GM12878 (cell line): ENCODE data around the gene FUT6. TPM values are rescaled to one million over a fixed set of nuclear protein-coding genes. Genes with fewer than 3 reads are reported as not detected.

Source experiments
- ATAC-seq: fragments of 200-7000 bp; cut with Tn5 transposase; 3 replicates; pipeline ENCODE4 v1.9.1; 2020; ENCODE audit warnings: mild to moderate bottlenecking, moderate library complexity
- BruUV-seq: library from RNA; stranded (reverse); fragments of 400-500 nt; replicated peaks from 2 replicates; lab custom pipeline; 2021; lab: Mats Ljungman, UMichigan
- CTCF ChIA-PET: fragments of 300-600 bp; sonication (Branson Sonifier 250); formaldehyde crosslinking; extraction: SDS; loops from one replicate; lab custom pipeline; 2021; ENCODE audit warnings: inconsistent platforms; lab: Yijun Ruan, JAX
- POLR2A ChIA-PET: fragments of 350-600 bp; formaldehyde crosslinking; extraction: SDS; loops from one replicate; lab custom pipeline; 2021; ENCODE audit warnings: inconsistent platforms; lab: Charles Lee
- RAD21 ChIA-PET: fragments of 300-600 bp; sonication (Branson Sonifier 250); formaldehyde crosslinking; loops from one replicate; lab custom pipeline; 2023; ENCODE audit warnings: antibody characterized with exemption; ENCODE audit not compliant: unreplicated experiment; lab: Charles Lee
- SMC1A ChIA-PET: fragments of 300-600 bp; sonication (Branson Sonifier 250); formaldehyde crosslinking; loops from one replicate; lab custom pipeline; 2023; ENCODE audit not compliant: unreplicated experiment, uncharacterized antibody; lab: Charles Lee
- DNase-seq: peaks from one replicate; pipeline ENCODE4 v3.0.0-alpha.2; 2011; ENCODE audit warnings: low read depth, low spot score
- FAIRE-seq: peaks from 3 replicates; lab custom pipeline; 2011; peaks lifted over from hg19 to GRCh38; lab: Jason Lieb, UNC
- H2AFZ ChIP-seq: 2 replicates; pipeline ENCODE4 v1.6.0; 2011; ENCODE audit warnings: low read depth, low read length, control low read depth; ENCODE audit not compliant: control insufficient read depth
- H3K27ac ChIP-seq: 2 replicates; pipeline ENCODE4 v1.5.1; 2011; ENCODE audit warnings: control low read depth; ENCODE audit not compliant: control insufficient read depth, insufficient read depth
- H3K27me3 ChIP-seq, 2 experiments: replicated peaks in 1 of 2; 2 replicates each; pipeline versions ENCODE4 v1.6.0 to v1.6.1; 2011; ENCODE audit warnings: low read length in 1 of 2; ENCODE audit not compliant: control insufficient read depth in 2 of 2, insufficient read depth in 2 of 2
- H3K36me3 ChIP-seq, 2 experiments: 2 replicates each; pipeline ENCODE4 v1.5.1; 2011; ENCODE audit warnings: low read length in 1 of 2; ENCODE audit not compliant: control insufficient read depth in 2 of 2, insufficient read depth in 2 of 2
- H3K4me1 ChIP-seq: 2 replicates; pipeline ENCODE4 v1.6.1; 2011; ENCODE audit warnings: mild to moderate bottlenecking, low read length, moderate library complexity, mixed read lengths; ENCODE audit not compliant: control insufficient read depth, insufficient read depth
- H3K4me2 ChIP-seq: 2 replicates; pipeline ENCODE4 v1.6.0; 2011; ENCODE audit warnings: control low read depth; ENCODE audit not compliant: control insufficient read depth, insufficient read depth
- H3K4me3 ChIP-seq: fragments of 200-600 bp; sonication (generic); 2 replicates; pipeline ENCODE4 v1.5.1; 2016
- H3K79me2 ChIP-seq: 2 replicates; pipeline ENCODE4 v1.6.0; 2011; ENCODE audit warnings: low read length; ENCODE audit not compliant: control insufficient read depth, insufficient read depth
- H3K9ac ChIP-seq: 2 replicates; pipeline ENCODE4 v1.8.0; 2011; ENCODE audit warnings: low read length, control low read depth, mixed read lengths; ENCODE audit not compliant: control insufficient read depth, insufficient read depth
- H3K9me3 ChIP-seq: replicated peaks from 3 replicates; pipeline ENCODE4 v1.5.1; 2011; ENCODE audit warnings: mild to moderate bottlenecking, low read length; ENCODE audit not compliant: control insufficient read depth, insufficient read depth
- H4K20me1 ChIP-seq: 2 replicates; pipeline ENCODE4 v1.6.0; 2011; ENCODE audit not compliant: control insufficient read depth, insufficient read depth
- CBFB ChIP-seq: IDR thresholded peaks from 2 replicates; pipeline ENCODE4 v1.6.1; 2016; ENCODE audit warnings: antibody characterized with exemption, low read depth
- CHD4 ChIP-seq: fragments of 200-600 bp; sonication (generic); IDR thresholded peaks from 2 replicates; pipeline ENCODE4 v1.6.1; 2016; ENCODE audit warnings: mild to moderate bottlenecking
- DPF2 ChIP-seq: fragments of 450-650 bp; IDR thresholded peaks from 2 replicates; pipeline ENCODE4 v1.6.1; 2017; ENCODE audit warnings: mild to moderate bottlenecking
- E2F4 ChIP-seq: IDR thresholded peaks from 2 replicates; pipeline ENCODE4 v1.6.1; 2012; ENCODE audit warnings: low read depth, low read length, improper control_type of control experiment
- FOS ChIP-seq: IDR thresholded peaks from 3 replicates; pipeline ENCODE4 v1.6.1; 2011; ENCODE audit warnings: borderline replicate concordance; ENCODE audit not compliant: insufficient read length; ENCODE audit errors: extremely low read depth
- IRF4 ChIP-seq: IDR thresholded peaks from 2 replicates; pipeline ENCODE4 v1.6.1; 2011; ENCODE audit warnings: low read depth, low read length
- JUNB ChIP-seq: IDR thresholded peaks from 2 replicates; pipeline ENCODE4 v1.6.1; 2016; ENCODE audit warnings: antibody characterized with exemption, mild to moderate bottlenecking
- NBN ChIP-seq: fragments of 450-650 bp; IDR thresholded peaks from 2 replicates; pipeline ENCODE4 v1.6.1; 2016
- POU2F2 ChIP-seq: IDR thresholded peaks from 3 replicates; pipeline ENCODE4 v1.6.1; 2011; ENCODE audit warnings: low read depth, mild to moderate bottlenecking, low read length, borderline replicate concordance
- RBBP5 ChIP-seq: fragments of 200-600 bp; sonication (generic); conservative IDR thresholded peaks from 2 replicates; pipeline ENCODE4 v1.6.1; 2016
- RCOR1 ChIP-seq: conservative IDR thresholded peaks from 2 replicates; pipeline ENCODE4 v1.6.1; 2012; ENCODE audit warnings: low read depth, low read length, improper control_type of control experiment
- WGBS: methylation state at CpG from one replicate; pipeline ENCODE4 v1.1.6; 2016; ENCODE audit warnings: low lambda C conversion rate; ENCODE audit not compliant: insufficient replicate concordance, insufficient coverage; ENCODE audit errors: missing lambda C conversion rate; 5-methylcytosine and 5-hydroxymethylcytosine counted together
- in situ Hi-C: fragments of 300-500 bp; cut with MboI; formaldehyde crosslinking; loops from 9 replicates; pipeline ENCODE4 v1.14.3; 2018; ENCODE audit warnings: mixed read lengths
- intact Hi-C: fragments of 100-400 bp; cut with micrococcal nuclease; formaldehyde crosslinking; loops from one replicate; pipeline ENCODE4 v1.14.2; 2022; ENCODE audit not compliant: unreplicated experiment
- polyA plus RNA-seq, 11 experiments: library from polyadenylated mRNA; depleted of rRNA in 4 of 11; unstranded in 6 of 11; stranded (reverse) in 5 of 11; fragments of >200 nt; fragmentation: Nextera tagmentation in 4 of 11; fragmentation: Illumina TruSeq in 1 of 11; extraction: Ambion mirVana in 4 of 11; extraction: Trizol in 1 of 11; gene quantifications; 1 replicate in 1 of 11; 2 replicates in 10 of 11; pipeline versions ENCODE4 v1.2.1 to v1.2.3, GENCODE V29; 2011 to 2016; ENCODE audit warnings: inconsistent platforms in 2 of 11, missing spikeins in 2 of 11, low read depth in 1 of 11
- total RNA-seq, 4 experiments: library from RNA; depleted of rRNA in 3 of 4; stranded (reverse); fragments of >200 nt in 3 of 4; fragmentation: Illumina TruSeq in 1 of 4; extraction: Trizol in 1 of 4; gene quantifications; 2 replicates each; pipeline versions ENCODE4 v1.2.1 to v1.2.3, GENCODE V29; 2013 to 2021

The FUT6 gene
- total and polyA plus RNA-seq, 10 of the 15 experiments (the other 5 are each of a cell fraction or from before 2014, with no cell fraction given), result not detected

GRCh38 chr19:5880604-5881078 lies 41.1 kb upstream of the FUT6 start:
- 39% methylated on average over 12 of the region's 15 CpGs for WGBS
- no peak for TF ChIP-seq IRF4
- TF ChIP-seq CBFB, result no peak
- no peak for TF ChIP-seq NBN
- TF ChIP-seq CHD4, result no peak
- TF ChIP-seq JUNB, result no peak
- TF ChIP-seq FOS, result no peak
- TF ChIP-seq DPF2, result no peak
- TF ChIP-seq RBBP5, result no peak
- TF ChIP-seq E2F4, result no peak
- TF ChIP-seq RCOR1, result no peak
- no peak for TF ChIP-seq POU2F2

More at GRCh38 chr19:5880604-5881078, 41.1 kb upstream of the FUT6 start:
- ATAC-seq (no peak), DNase-seq (no peak), FAIRE-seq (no peak)
- no TSS peak for BruUV-seq
- Histone ChIP-seq H3K27ac (no peak overlapping the region), H3K9ac (no peak overlapping the region), H3K36me3 (no peaks in the 10 kb centered on the region), H4K20me1 (no peaks in the 10 kb centered on the region), H3K9me3 (no peaks in the 10 kb centered on the region), H3K79me2 (no peaks in the 10 kb centered on the region), H3K4me2 (no peak overlapping the region), H3K27me3 (no peaks in the 10 kb centered on the region), H2AFZ (no peak overlapping the region), H3K4me3 (no peak overlapping the region), H3K4me1 (no peaks in the 10 kb centered on the region)
- ChIA-PET RAD21 (no interaction called here), POLR2A (no interaction called here), CTCF (no interaction called here), SMC1A (no interaction called here)
- in situ Hi-C loops, result no loop called here
- intact Hi-C loops, result no loop called here
